ENCODE measurements around the gene TADA1. TPM values are rescaled to one million over a fixed set of nuclear protein-coding genes. Genes with fewer than 3 reads are reported as not detected.

Gene TADA1
- polyA plus RNA-seq, 2 of the 4 experiments (the other 2 are of a cell fraction) = 11.4 to 25.6 TPM

DNA sequence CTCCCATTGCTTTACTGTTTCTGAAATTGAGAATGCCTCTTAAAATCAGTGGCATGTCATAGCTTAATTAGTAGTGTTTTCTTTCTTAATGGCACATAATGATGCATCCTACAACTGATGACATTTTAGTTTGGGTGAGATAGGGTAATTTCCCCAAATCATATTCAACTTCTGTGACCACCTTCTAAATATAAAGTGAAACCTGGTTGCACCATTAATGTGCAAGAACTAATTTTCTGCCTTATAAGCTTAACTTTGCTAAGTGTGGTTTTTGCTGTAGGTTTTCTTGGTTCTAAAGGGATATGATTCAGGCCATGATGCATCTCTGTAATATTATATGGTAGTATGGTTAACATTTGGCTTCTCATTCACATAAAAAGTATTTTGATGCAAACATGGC is 27.9 kb downstream of the TADA1 start (continued):
- no peak for TF ChIP-seq ZFP36 (IDR thresholded peaks at IDR 0.05; ENCODE audit: borderline replicate concordance, partially characterized antibody)

GRCh38 chr1:166844791-166845190 is 31.3 kb downstream of the TADA1 start:
- Histone ChIP-seq H3K4me2 (no peak overlapping the region), H3K27ac (no peak overlapping the region), H3K4me3 (no peak overlapping the region), H3K4me1 (peaks cover 12% of the 10 kb centered on the region), H3K9me3 (no peaks in the 10 kb centered on the region)
- no peak for ATAC-seq
- no peak for FAIRE-seq
- POLR2A ChIA-PET = no interaction called here
- TF ChIP-seq, protein P1, sequence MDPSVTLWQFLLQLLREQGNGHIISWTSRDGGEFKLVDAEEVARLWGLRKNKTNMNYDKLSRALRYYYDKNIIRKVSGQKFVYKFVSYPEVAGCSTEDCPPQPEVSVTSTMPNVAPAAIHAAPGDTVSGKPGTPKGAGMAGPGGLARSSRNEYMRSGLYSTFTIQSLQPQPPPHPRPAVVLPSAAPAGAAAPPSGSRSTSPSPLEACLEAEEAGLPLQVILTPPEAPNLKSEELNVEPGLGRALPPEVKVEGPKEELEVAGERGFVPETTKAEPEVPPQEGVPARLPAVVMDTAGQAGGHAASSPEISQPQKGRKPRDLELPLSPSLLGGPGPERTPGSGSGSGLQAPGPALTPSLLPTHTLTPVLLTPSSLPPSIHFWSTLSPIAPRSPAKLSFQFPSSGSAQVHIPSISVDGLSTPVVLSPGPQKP (IDR thresholded peaks at IDR 0.05; ENCODE audit: low read depth, low read length) = no peak
- no peak for TF ChIP-seq TFCP2L1 (CRISPR knock-in tag; IDR thresholded peaks at IDR 0.05)
- TF ChIP-seq RNF2 (IDR thresholded peaks at IDR 0.05; ENCODE audit: borderline replicate concordance, low read depth) = no peak
- no peak for TF ChIP-seq CHD2 (IDR thresholded peaks at IDR 0.05; ENCODE audit: low read length, partially characterized antibody)
- TF ChIP-seq HEYL (CRISPR knock-in tag; IDR thresholded peaks at IDR 0.05) = no peak
- TF ChIP-seq, protein P2, sequence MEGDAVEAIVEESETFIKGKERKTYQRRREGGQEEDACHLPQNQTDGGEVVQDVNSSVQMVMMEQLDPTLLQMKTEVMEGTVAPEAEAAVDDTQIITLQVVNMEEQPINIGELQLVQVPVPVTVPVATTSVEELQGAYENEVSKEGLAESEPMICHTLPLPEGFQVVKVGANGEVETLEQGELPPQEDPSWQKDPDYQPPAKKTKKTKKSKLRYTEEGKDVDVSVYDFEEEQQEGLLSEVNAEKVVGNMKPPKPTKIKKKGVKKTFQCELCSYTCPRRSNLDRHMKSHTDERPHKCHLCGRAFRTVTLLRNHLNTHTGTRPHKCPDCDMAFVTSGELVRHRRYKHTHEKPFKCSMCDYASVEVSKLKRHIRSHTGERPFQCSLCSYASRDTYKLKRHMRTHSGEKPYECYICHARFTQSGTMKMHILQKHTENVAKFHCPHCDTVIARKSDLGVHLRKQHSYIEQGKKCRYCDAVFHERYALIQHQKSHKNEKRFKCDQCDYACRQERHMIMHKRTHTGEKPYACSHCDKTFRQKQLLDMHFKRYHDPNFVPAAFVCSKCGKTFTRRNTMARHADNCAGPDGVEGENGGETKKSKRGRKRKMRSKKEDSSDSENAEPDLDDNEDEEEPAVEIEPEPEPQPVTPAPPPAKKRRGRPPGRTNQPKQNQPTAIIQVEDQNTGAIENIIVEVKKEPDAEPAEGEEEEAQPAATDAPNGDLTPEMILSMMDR (IDR thresholded peaks at IDR 0.05) = no peak
- no peak for TF ChIP-seq RAD21 (conservative IDR thresholded peaks at IDR 0.05 in 1 of 2, IDR thresholded peaks at IDR 0.05 in 1 of 2)
- TF ChIP-seq JUN (IDR thresholded peaks at IDR 0.05) = no peak
- TF ChIP-seq FOSL2 (IDR thresholded peaks at IDR 0.05) = no peak
- TF ChIP-seq FOSL2 (CRISPR knock-in tag; IDR thresholded peaks at IDR 0.05) = no peak
- TF ChIP-seq NFE2L2 (conservative IDR thresholded peaks at IDR 0.05; ENCODE audit: low read length) = no peak
- TF ChIP-seq MAX (IDR thresholded peaks at IDR 0.05) = no peak
- TF ChIP-seq, protein P3, sequence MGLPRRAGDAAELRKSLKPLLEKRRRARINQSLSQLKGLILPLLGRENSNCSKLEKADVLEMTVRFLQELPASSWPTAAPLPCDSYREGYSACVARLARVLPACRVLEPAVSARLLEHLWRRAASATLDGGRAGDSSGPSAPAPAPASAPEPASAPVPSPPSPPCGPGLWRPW (IDR thresholded peaks at IDR 0.05) = no peak
- TF ChIP-seq POLR2AphosphoS2 (conservative IDR thresholded peaks at IDR 0.05; ENCODE audit: low read length) = no peak
- 92% methylated on average over 7 of the region's 7 CpGs for WGBS (ENCODE audit: missing lambda C conversion rate)
- no peak for DNase-seq (ENCODE audit: low read depth in 1 of 2, low spot score in 1 of 2)
- CTCF ChIA-PET = no interaction called here

DNA sequence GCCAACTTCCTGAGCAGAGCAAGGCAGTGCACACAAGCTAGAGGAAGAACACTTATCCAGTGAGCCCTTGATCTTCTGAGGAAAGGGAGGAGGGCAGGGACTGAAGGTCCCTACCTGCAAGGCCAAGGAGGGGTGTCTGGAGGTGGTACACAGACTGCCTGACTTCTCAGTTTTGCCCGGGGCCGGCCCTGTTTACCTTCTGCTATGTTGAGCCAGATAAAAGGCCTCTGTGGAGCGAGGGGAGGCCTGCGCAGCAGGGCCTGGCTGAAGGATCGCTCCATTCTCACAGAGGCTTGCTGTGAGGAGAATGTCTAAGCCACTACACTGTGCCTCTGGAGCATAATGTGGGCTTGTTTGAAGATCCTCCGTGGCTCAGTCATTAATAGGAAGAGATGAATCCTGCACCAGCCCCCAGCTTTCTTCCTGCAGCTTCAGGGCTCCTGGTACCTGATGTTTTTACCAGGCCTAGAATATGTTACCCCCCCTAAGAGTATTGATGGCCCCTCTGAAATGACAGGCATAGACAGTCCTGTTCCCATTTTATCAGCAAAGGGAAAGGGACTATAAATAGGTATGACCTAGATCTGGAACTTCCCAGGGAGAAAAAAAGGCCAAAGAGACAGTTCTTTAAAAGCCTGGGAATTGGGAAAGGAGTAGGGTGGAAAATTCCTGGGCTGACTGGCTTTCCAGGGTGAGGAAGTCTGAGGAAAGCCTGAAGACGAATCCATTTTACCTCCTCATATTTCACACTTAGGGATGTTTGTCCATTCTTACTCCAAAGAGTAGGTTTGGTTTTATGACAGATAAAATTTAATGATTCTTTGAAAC is 32.1 kb downstream of the TADA1 start:
- H3K4me1 ChIP-seq = peaks cover 12% of the 10 kb centered on the region
- FAIRE-seq = no peak
- no peak for DNase-seq (ENCODE audit: low read depth in 1 of 2, low spot score in 1 of 2)
- ATAC-seq = no peak
- ChIA-PET CTCF (no interaction called here), POLR2A (no interaction called here)
- no peaks in the 10 kb centered on the region for H3K9me3 ChIP-seq
- 88% methylated on average over 7 of the region's 7 CpGs for WGBS (ENCODE audit: missing lambda C conversion rate)
- no peak for TF ChIP-seq RARB (CRISPR knock-in tag; IDR thresholded peaks at IDR 0.05)
- no peak overlapping the region for H3K4me3 ChIP-seq
- no peak overlapping the region for H3K27ac ChIP-seq
- no peak overlapping the region for H3K4me2 ChIP-seq

- no peak for ATAC-seq
- Histone ChIP-seq H3K4me3 (no peak overlapping the region), H3K27ac (no peak overlapping the region), H3K9me3 (no peaks in the 10 kb centered on the region), H3K4me1 (peaks cover 15% of the 10 kb centered on the region), H3K4me2 (no peak overlapping the region)
- TF ChIP-seq SMC3 (IDR thresholded peaks at IDR 0.05) = no peak
- TF ChIP-seq, protein P4, sequence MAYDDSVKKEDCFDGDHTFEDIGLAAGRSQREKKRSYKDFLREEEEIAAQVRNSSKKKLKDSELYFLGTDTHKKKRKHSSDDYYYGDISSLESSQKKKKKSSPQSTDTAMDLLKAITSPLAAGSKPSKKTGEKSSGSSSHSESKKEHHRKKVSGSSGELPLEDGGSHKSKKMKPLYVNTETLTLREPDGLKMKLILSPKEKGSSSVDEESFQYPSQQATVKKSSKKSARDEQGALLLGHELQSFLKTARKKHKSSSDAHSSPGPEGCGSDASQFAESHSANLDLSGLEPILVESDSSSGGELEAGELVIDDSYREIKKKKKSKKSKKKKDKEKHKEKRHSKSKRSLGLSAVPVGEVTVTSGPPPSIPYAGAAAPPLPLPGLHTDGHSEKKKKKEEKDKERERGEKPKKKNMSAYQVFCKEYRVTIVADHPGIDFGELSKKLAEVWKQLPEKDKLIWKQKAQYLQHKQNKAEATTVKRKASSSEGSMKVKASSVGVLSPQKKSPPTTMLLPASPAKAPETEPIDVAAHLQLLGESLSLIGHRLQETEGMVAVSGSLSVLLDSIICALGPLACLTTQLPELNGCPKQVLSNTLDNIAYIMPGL (CRISPR knock-in tag; IDR thresholded peaks at IDR 0.05; ENCODE audit: borderline replicate concordance) = no peak
- TF ChIP-seq, protein P5, sequence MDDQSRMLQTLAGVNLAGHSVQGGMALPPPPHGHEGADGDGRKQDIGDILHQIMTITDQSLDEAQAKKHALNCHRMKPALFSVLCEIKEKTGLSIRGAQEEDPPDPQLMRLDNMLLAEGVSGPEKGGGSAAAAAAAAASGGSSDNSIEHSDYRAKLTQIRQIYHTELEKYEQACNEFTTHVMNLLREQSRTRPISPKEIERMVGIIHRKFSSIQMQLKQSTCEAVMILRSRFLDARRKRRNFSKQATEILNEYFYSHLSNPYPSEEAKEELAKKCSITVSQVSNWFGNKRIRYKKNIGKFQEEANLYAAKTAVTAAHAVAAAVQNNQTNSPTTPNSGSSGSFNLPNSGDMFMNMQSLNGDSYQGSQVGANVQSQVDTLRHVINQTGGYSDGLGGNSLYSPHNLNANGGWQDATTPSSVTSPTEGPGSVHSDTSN (IDR thresholded peaks at IDR 0.05) = no peak
- no peak for TF ChIP-seq RNF2 (IDR thresholded peaks at IDR 0.05; ENCODE audit: borderline replicate concordance, low read depth)
- no peak for TF ChIP-seq GATA3 (IDR thresholded peaks at IDR 0.05; ENCODE audit: borderline replicate concordance)
- TF ChIP-seq ZFP36 (IDR thresholded peaks at IDR 0.05; ENCODE audit: borderline replicate concordance, partially characterized antibody) = no peak
- no peak for TF ChIP-seq MAFK (IDR thresholded peaks at IDR 0.05; ENCODE audit: partially characterized antibody)
- TF ChIP-seq NFE2L2 (conservative IDR thresholded peaks at IDR 0.05; ENCODE audit: low read length) = no peak
- FAIRE-seq = no peak
- no peak for DNase-seq (ENCODE audit: low read depth in 1 of 2, low spot score in 1 of 2)
- ChIA-PET POLR2A (no interaction called here), CTCF (no interaction called here)
- 99% methylated on average over 6 of the region's 6 CpGs for WGBS (ENCODE audit: missing lambda C conversion rate)
Observed at GRCh38 chr1:166843322-166843721, 32.7 kb downstream of the TADA1 start.
